ENCODE data around the gene E2F6. TPM values are rescaled to one million over a fixed set of nuclear protein-coding genes. Genes with fewer than 3 reads are reported as not detected.

The E2F6 gene
- polyA plus RNA-seq, 1 experiment, result 17.9 TPM

DNA sequence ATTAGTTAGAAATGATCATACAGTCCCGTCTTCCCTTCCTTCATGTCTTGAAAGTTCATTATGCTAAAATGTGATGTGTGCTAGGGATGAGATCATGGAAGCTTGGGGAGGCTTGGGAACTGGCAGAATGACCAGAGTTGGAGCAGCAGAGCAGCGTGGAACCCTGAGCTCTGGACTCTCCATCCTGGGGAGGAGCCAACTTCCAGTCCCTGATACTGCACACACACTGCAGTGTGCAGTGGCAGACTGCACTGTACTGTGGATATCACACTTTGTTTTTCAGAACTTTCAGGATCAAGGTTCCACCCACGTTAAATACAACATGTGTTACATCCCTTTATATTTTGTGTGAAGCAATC lies 40.6 kb upstream of the E2F6 start:
- Histone ChIP-seq H3K27me3 (ENCODE audit: control insufficient read depth, insufficient read depth, low read length) (peaks cover 8% of the 10 kb centered on the region), H3K9me3 (ENCODE audit: control insufficient read depth, insufficient read depth, low read length) (peaks cover 3% of the 10 kb centered on the region; the same call in 1 of the 2 replicates), H3K4me3 (ENCODE audit: low read depth, low read length) (no peak overlapping the region), H3K27ac (ENCODE audit: low read depth, low read length) (no peak overlapping the region)
- no peak for TF ChIP-seq CTCF (IDR thresholded peaks at IDR 0.05; ENCODE audit: low read depth, low read length)
- no peak for DNase-seq (ENCODE audit: low read depth, low spot score)
- CTCF ChIA-PET, result no interaction called here
- POLR2A ChIA-PET, result no interaction called here

DNA sequence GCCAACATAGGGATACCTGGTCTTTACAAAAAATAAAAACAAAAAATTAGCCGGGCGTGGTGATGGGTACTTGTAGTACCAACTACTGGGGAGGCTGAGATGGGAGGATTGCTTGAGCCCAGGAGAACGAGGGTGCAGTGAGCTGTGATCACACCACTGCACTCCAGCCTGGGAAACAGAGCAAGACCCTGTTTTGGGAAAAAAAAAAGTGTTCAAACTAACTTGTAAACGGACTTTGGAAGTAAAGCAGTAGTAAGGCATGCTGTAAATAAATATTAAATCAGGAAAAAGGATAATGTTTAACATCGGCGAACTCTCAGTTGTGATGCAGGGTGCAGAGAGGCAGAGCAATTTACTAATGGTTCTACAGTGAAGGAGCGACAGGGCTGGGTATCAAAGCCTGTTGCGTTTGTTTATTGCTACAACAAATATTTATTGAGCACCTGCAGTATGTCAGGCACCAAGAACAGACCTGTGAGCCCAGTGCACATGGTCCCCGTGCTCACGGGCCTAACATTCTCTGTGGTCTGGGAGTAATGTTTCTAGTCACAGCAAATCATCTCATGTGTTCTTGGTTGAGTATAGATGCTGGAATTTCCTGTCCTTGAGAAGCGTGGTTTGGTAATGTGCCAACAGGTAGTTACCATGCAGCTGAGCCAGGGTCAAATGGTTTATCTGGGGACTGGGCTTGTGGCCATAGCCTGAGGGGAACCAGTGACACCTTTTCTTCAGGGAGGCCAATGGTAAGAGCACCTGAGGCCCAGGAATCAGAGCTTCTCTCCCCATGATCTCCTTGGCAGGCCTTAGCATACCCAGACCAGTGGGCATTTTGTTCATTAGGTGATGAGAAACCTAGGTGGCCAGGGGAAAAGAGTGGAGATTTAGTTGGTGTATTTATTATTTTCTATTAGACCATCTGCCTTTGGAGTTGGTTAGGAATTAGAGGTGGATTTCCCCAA lies 40.0 kb upstream of the E2F6 start:
- Histone ChIP-seq H3K4me3 (ENCODE audit: low read depth, low read length) (no peak overlapping the region), H3K9me3 (ENCODE audit: control insufficient read depth, insufficient read depth, low read length) (peaks cover 3% of the 10 kb centered on the region; the same call in 1 of the 2 replicates), H3K27ac (ENCODE audit: low read depth, low read length) (no peak overlapping the region), H3K27me3 (ENCODE audit: control insufficient read depth, insufficient read depth, low read length) (peaks cover 5% of the 10 kb centered on the region)
- ChIA-PET CTCF (no interaction called here), POLR2A (no interaction called here)
- no peak for DNase-seq (ENCODE audit: low read depth, low spot score)
- TF ChIP-seq CTCF (IDR thresholded peaks at IDR 0.05; ENCODE audit: low read depth, low read length), result no peak

GRCh38 chr2:11503354-11503927 lies 37.5 kb upstream of the E2F6 start:
- Histone ChIP-seq H3K27me3 (ENCODE audit: control insufficient read depth, insufficient read depth, low read length) (peaks cover 12% of the 10 kb centered on the region), H3K27ac (ENCODE audit: low read depth, low read length) (no peak overlapping the region), H3K4me3 (ENCODE audit: low read depth, low read length) (no peak overlapping the region), H3K9me3 (ENCODE audit: control insufficient read depth, insufficient read depth, low read length) (peaks cover 3% of the 10 kb centered on the region; the same call in 1 of the 2 replicates)
- DNase-seq (ENCODE audit: low read depth, low spot score), result no peak
- TF ChIP-seq CTCF (IDR thresholded peaks at IDR 0.05; ENCODE audit: low read depth, low read length), result no peak
- POLR2A ChIA-PET, result no interaction called here
- CTCF ChIA-PET, result no interaction called here

DNA sequence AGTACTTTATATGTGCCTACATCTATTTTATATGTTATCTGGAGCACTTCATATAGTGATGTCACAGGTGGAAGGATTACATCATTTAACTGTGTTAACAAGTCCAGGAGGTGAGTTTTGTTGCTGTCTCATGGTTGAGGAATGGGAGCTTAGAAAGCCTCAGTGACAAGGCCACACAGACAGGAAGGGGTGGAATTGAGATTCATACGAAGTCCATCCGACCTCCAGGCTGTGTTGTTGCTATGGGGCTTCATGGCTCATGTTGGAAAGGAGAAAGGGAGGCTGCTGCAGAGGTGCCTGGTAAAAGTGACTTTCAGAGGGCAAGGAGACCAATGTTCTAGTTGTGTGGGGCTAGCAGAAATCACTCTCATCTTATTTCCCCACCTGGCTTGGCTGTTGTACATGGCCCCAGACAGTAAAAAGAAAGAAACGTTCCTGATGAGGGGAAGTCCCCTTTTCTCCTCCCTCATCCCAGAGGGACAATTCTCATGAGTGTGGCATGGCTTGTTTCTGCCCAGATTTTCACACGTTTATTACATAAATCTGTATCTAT lies 36.9 kb upstream of the E2F6 start:
- TF ChIP-seq CTCF (IDR thresholded peaks at IDR 0.05; ENCODE audit: low read depth, low read length), result no peak

More for the DNA sequence above, 36.9 kb upstream of the E2F6 start:
- Histone ChIP-seq H3K27me3 (ENCODE audit: control insufficient read depth, insufficient read depth, low read length) (peaks cover 14% of the 10 kb centered on the region), H3K4me3 (ENCODE audit: low read depth, low read length) (no peak overlapping the region), H3K27ac (ENCODE audit: low read depth, low read length) (no peak overlapping the region), H3K9me3 (ENCODE audit: control insufficient read depth, insufficient read depth, low read length) (peaks cover 3% of the 10 kb centered on the region; the same call in 1 of the 2 replicates)
- CTCF ChIA-PET, result no interaction called here
- DNase-seq (ENCODE audit: low read depth, low spot score), result no peak
- POLR2A ChIA-PET, result no interaction called here

Measured in AG04450 (cell line).